ENCODE measurements around the gene GRPEL2.

GRPEL2 gene

GRCh38 chr5:149402291-149402690 lies 57.0 kb downstream of the GRPEL2 start:
- DNase-seq, result no peak
